ENCODE measurements around the gene STXBP2.

DNA sequence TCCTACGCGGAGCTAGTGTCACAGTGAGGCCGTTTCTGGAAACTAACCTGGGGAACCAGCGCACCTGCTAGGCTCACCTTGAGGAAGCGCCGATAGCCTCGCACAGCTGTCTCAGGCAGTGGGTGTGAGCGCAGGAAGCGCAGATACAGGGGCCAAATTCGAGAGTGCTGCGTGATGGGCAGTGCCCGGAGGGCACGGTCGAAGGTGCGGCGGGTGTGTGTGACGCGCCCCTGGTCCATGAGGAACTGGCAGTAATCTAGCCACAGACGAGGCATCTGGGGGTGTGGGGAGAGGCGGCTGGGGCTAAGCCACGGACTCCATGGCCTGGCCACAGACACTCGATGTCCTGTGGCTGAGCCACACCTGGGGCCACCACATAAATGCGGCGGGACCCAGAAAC is 9.7 kb upstream of the STXBP2 start:
- no peak for TF ChIP-seq CTCF (IDR thresholded peaks at IDR 0.05)
- no peak for TF ChIP-seq POLR2A (IDR thresholded peaks at IDR 0.05)

Data from body of pancreas (tissue), 4 donors.